ENCODE data around the gene DRC3.
A peak's percentile ranks its signal among the peaks of the same experiment; 100 is the strongest.
"Not testable (repeated sequence)": the region's sequence is repeated elsewhere in the genome, so short reads cannot be mapped to it uniquely, and the experiment has no call there.

Gene DRC3

GRCh38 chr17:17972126-17972951 is at the start of gene DRC3, which contains the start of gene TOM1L2:
TSS of gene DRC3 (plus strand) at chr17:17972862. CDS start at chr17:17977599, 4,737 bp downstream.
TSS of gene TOM1L2 (minus strand) at chr17:17972400. CDS start at chr17:17972313, 87 bp downstream.
- DNase-seq = peak; percentile 100

DNA sequence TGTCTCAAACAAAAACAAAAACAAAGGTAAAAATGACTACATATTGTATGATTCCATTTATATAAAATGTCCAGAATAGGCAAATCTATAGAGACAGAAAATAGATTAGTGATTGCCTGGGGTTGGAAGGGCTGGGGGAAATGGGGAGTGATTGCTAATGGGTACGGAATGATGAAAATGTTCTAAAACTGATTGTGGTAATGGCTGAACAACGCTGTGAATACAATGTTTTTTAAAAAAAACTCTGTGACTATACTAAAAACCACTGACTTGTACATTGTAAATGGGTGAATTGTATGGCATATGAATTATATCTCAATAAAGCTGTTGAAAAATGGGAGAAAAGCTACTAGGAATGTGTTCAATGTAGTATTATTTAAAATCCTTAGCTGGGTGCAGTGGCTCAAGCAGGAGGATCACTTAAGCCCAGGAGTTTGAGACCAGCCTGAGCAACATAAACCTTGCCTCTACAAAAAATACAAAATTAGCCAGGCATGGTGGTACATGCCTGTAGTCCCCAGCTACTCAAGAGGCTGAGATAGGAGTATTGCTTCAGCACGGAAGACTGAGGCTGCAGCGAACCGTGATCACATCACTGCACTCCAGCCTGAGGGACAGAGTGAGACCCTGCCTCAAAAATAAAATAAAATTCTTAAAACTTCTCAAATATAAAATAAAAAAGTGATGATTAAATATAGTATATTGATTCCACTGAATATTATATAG is 48.4 kb upstream of the DRC3 start:
- DNase-seq = no peak

DNA sequence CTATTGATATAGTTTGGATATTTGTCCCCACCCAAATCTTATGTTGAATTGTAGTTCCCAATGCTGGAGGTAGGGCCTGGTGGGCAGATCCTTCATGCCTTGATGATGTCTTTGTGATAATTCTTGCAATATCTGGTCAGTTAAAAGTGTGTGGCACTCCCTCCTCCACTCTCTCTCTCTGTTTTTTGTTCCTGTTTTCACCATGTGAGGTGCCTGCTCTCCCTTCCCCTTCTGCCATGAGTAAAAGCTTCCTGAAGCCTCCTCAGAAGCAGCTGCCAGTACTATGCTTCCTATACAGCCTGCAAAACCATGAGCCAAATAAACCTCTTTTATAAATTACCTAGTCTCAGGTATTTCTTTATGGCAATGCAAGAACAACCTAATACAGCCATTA is 47.8 kb upstream of the DRC3 start:
- DNase-seq = no peak

DNA sequence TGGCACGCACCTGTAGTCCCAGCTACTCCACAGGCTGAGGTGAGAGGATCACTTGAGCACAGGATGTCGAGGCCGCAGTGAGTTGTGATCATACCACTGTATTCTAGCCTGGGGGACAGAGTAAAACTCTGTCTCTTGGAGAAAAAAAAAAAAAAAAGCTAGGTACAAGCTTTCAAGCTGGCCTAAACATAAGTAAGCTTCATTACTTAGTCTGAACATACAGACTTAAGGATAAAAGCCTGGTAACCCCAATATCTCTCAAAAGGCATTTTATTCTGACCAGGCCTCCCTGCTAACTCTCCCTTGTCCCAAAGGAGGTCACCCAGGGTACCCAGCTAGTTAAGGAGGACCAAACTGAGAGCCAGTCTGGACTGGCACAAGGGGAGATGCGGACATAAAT is 46.6 kb upstream of the DRC3 start:
- DNase-seq = no peak

DNA sequence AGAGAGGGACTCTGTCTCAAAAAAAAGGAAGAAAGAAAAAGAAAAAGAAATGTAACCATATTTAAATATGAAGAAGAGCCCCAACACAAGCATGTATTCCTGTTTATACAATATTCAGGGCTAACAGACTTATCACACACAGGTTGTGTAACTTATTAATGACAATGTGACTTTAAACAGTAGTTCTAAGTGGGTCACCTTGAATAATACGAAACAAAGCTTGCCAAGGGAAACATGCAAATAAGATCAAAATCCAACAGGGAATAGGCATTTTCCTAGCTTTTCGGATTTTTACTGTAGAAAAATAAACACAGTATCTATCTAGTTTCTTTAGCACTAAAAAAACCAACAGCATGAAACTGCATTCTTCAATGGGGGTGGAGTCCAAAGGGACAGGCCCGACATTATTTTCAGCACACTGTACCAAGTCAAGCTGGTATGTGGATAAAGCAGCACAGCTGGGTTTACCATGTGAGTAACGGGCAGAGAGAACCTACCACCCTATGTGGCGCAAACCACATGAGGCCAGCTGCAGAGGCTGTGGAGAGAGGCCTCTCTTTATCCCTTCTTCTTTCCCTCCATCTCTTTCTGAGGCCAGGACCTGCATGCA is 45.7 kb upstream of the DRC3 start:
- no peak for DNase-seq

GRCh38 chr17:17928398-17929287 is 44.0 kb upstream of the DRC3 start:
- DNase-seq = no peak

- DNase-seq = no peak
Observed at GRCh38 chr17:17929655-17930380, 42.8 kb upstream of the DRC3 start.

GRCh38 chr17:17930674-17931073 is 42.0 kb upstream of the DRC3 start:
- no peak for DNase-seq

DNA sequence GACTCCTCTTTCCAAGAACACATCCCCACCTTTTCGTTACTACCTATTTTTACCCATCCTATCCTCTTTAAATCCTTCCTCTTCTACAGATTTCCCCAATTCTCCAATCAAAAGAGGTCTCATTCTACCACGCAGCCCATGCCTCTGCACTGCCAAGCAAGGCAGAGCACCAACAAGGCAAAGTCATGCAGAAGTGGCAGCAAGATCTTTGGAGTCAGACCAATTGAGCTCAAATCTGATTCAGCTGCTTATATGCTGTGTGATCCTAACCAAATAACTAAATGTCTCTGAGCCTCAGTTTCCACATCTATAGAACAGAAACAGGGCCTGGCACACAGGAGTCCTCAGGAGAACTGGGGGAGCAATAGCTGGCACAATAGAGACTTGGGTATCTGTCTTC is 41.5 kb upstream of the DRC3 start:
- no peak for DNase-seq

DNA sequence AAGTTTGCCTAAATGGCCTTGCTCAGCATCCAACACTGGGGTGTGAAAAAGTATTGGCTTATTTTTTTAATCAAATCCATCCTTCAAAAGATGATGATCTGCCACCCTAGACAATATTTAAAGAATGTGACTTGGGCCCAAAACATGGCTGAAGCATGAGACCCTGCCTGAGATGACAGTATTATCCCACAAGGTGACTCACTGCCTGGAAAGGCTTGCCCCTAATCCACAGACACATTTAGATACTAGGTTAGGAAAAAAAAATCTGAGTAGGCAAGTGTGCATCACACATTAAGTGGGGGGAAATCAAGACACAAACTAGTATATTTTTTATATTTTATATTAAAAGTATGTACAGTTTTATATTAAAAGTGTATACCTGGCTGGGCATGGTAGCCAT is 38.9 kb upstream of the DRC3 start:
- DNase-seq = no peak

GRCh38 chr17:17934214-17934613 is 38.4 kb upstream of the DRC3 start:
- no peak for DNase-seq

DNA sequence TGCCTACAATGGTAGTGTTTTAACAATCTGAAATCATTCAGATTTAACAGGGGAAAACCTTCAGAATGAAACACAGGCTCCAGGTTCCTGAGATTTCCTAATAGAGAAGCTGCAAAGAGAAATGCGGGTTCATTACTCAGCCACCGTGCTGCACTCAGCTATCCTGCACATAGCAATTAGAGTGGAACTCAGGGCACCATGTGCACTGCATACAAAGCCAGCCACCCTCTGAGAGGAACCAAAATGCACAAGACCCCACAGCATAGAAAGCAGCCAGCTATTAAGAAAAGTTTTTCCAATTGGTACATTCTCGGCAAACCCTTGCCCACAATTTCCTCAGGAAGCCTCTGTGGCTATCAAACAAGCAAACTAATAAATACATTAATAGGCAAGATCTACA is 37.9 kb upstream of the DRC3 start:
- DNase-seq = no peak

GRCh38 chr17:17935321-17936271 is 37.1 kb upstream of the DRC3 start:
- no peak for DNase-seq

GRCh38 chr17:17937201-17937853 is 35.3 kb upstream of the DRC3 start:
- no peak for DNase-seq

DNA sequence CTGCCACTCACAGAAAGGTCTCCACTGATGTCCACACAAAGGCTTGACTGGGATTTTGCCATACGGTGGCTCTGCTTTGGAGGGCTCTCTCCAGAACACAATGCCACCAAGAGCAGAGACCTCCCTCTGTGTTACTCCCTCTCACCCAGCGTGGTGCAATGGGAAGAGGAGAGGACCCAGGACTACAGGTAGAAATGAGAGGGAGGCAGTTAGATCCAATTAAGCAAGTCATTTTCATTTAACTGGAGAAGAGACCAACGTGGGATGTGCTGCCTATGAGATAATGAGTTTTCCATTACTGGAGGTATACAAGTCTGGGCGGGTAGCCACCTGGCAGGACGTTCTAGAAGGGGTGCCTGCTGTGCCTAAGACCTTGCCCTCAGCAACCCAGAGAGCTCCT is 34.7 kb upstream of the DRC3 start:
- no peak for DNase-seq

DNA sequence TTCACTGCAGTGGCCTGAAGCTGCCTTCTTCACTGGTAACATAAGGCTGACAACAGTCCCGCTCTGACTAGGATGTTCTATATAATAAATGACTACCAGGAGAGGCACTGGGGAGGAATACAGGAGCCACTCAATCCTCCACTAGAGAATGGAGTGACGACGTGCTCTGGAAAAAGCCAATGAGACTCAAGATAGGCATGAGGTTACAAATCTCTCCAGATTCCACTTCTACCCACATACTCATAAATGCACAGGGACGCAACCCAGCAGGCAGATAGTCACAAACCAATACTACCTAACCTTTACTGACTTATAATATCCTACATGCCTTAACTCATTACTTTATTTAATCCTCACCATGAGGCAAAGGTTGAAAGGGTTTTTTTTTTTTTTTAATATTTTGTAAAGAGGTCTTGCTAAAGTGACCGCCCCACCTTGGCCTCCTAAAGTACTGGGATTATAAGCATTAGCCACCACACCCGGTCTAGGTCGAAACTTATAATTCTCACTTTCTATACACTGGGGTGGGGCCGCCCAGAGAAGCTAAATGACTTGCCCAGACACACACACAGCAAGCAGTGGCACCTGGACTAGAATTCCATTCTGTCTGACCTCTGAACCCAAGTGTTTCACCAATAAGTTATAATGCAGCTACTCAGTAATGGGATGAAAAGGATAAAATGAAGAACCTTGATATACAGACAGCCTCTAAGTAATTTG is 34.1 kb upstream of the DRC3 start:
- no peak for DNase-seq

- DNase-seq = not testable (repeated sequence)
Observed at GRCh38 chr17:17939941-17940340, 32.7 kb upstream of the DRC3 start.

- no peak for DNase-seq
Observed at GRCh38 chr17:17940441-17940911, 32.2 kb upstream of the DRC3 start.

DNA sequence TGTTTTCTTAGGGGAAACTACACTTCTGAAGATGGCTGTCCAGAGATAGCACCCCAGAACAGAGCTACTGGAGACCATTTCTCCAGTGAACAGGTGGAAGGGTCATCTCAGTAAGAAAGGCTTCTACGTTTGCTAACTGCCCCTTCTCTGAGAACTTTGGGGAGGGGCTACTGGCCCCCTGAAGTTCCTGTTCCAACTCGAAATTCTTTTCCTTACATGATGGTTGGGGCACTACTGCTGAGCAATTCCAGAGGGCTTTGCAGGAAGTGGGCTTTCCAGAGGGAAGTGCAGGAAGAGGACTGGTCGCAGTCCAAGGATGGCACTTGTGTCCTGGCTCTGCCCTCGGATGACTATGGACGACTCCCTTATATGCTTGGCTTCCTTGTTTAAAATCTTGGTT is 31.6 kb upstream of the DRC3 start:
- DNase-seq = no peak
